ENCODE results near the gene SH3RF3.
A peak's percentile ranks its signal among the peaks of the same experiment; 100 is the strongest.

Gene SH3RF3

GRCh38 chr2:109432421-109432820 lies 303.4 kb downstream of the SH3RF3 start:
- intact Hi-C loops (cut with DNase I), result no loop called here

GRCh38 chr2:109433486-109433885 lies 304.5 kb downstream of the SH3RF3 start:
- intact Hi-C loops (cut with DNase I), result no loop called here
- peak in 2 of 42 donors; percentile 14 to 18 for DNase-seq

More at GRCh38 chr2:109432421-109432820, 303.4 kb downstream of the SH3RF3 start:
- DNase-seq, result peak in 1 of 42 donors; percentile 20

GRCh38 chr2:109433926-109434325 lies 304.9 kb downstream of the SH3RF3 start:
- intact Hi-C loops (cut with DNase I), result no loop called here
- DNase-seq, result peak in 2 of 42 donors; percentile 7 to 8

GRCh38 chr2:109434351-109434750 lies 305.3 kb downstream of the SH3RF3 start:
- peak in 4 of 42 donors; percentile 6 to 18 (median 13) for DNase-seq
- intact Hi-C loops (cut with DNase I), result no loop called here

GRCh38 chr2:109435066-109435690 lies 306.2 kb downstream of the SH3RF3 start:
- peak in 4 of 42 donors; percentile 8 to 19 (median 11) for DNase-seq
- intact Hi-C loops (cut with DNase I), result no loop called here

- intact Hi-C loops (cut with DNase I), result no loop called here
- DNase-seq, result peak in 11 of 42 donors; percentile 25 to 71 (median 43)
These were observed 307.0 kb downstream of the SH3RF3 start for GRCh38 chr2:109435901-109436598.

- peak in 5 of 42 donors; percentile 10 to 20 (median 14) for DNase-seq
- intact Hi-C loops (cut with DNase I), result no loop called here
These were observed 307.7 kb downstream of the SH3RF3 start for GRCh38 chr2:109436610-109437225.

- intact Hi-C loops (cut with DNase I), result no loop called here
- peak in 5 of 42 donors; percentile 3 to 22 (median 9) for DNase-seq
These were observed 308.5 kb downstream of the SH3RF3 start for GRCh38 chr2:109437325-109438090.

GRCh38 chr2:109438146-109438545 lies 309.1 kb downstream of the SH3RF3 start:
- DNase-seq, result peak in 4 of 42 donors; percentile 1 to 21 (median 8)
- intact Hi-C loops (cut with DNase I), result no loop called here

- peak in 29 of 42 donors; percentile 29 to 89 (median 59) for DNase-seq
- intact Hi-C loops (cut with DNase I), result no loop called here
These were observed 309.9 kb downstream of the SH3RF3 start for GRCh38 chr2:109438773-109439389.

- intact Hi-C loops (cut with DNase I), result no loop called here
- DNase-seq, result peak in 2 of 42 donors; percentile 6 to 15
These were observed 310.4 kb downstream of the SH3RF3 start for GRCh38 chr2:109439390-109439786.

- DNase-seq, result peak in 7 of 42 donors; percentile 5 to 21 (median 15)
These were observed 311.0 kb downstream of the SH3RF3 start for GRCh38 chr2:109439986-109440385.

GRCh38 chr2:109440499-109441156 lies 311.6 kb downstream of the SH3RF3 start:
- intact Hi-C loops (cut with DNase I), result no loop called here
- DNase-seq, result peak in 7 of 42 donors; percentile 9 to 52 (median 16)

More at GRCh38 chr2:109439986-109440385, 311.0 kb downstream of the SH3RF3 start:
- intact Hi-C loops (cut with DNase I), result no loop called here

GRCh38 chr2:109442715-109443319 lies 313.8 kb downstream of the SH3RF3 start:
- intact Hi-C loops (cut with DNase I), result no loop called here
- DNase-seq, result no peak

- DNase-seq, result no peak
- intact Hi-C loops (cut with DNase I), result no loop called here
These were observed 315.9 kb downstream of the SH3RF3 start for GRCh38 chr2:109444916-109445315.

GRCh38 chr2:109446278-109447131 lies 317.5 kb downstream of the SH3RF3 start:
- DNase-seq, result peak in 9 of 42 donors; percentile 5 to 53 (median 18)
- intact Hi-C loops (cut with DNase I), result no loop called here

- intact Hi-C loops (cut with DNase I), result no loop called here
- DNase-seq, result peak in 12 of 42 donors; percentile 17 to 65 (median 34)
These were observed 318.3 kb downstream of the SH3RF3 start for GRCh38 chr2:109447251-109447661.

Measured in head of caudate nucleus (tissue), 42 donors.